Small intestine (tissue), 7 donors: ENCODE measurements around the gene PERP. TPM values are rescaled to one million over a fixed set of nuclear protein-coding genes. Genes with fewer than 3 reads are reported as not detected.
A peak's percentile ranks its signal among the peaks of the same experiment; 100 is the strongest.

Source experiments
- DNase-seq, 2 donors: peaks; one replicate each; pipeline versions ENCODE4 v3.0.0 to v3.0.0-alpha.2; 2013
- FAIRE-seq: peaks from 2 replicates; lab custom pipeline; 2012; peaks lifted over from hg19 to GRCh38; lab: Jason Lieb, UNC
- H3K27ac ChIP-seq, 3 donors: one replicate each; pipeline ENCODE4 v1.5.1; 2013; ENCODE audit warnings: low read length in 2 of 3, mild to moderate bottlenecking in 2 of 3, control low read depth in 1 of 3, inconsistent platforms in 1 of 3, low read depth in 1 of 3, moderate library complexity in 1 of 3
- H3K27me3 ChIP-seq, 3 donors: one replicate each; pipeline ENCODE4 v1.6.1; 2013; ENCODE audit warnings: low read length in 3 of 3, inconsistent platforms in 1 of 3; ENCODE audit not compliant: control insufficient read depth in 3 of 3, insufficient read depth in 3 of 3
- H3K36me3 ChIP-seq, 3 donors: one replicate each; pipeline ENCODE4 v1.6.1; 2013; ENCODE audit warnings: low read length in 3 of 3, inconsistent platforms in 1 of 3, low read depth in 1 of 3, mild to moderate bottlenecking in 1 of 3, moderate library complexity in 1 of 3; ENCODE audit not compliant: control insufficient read depth in 3 of 3, insufficient read depth in 2 of 3
- H3K4me1 ChIP-seq, 3 donors: one replicate each; pipeline ENCODE4 v1.6.1; 2013; ENCODE audit warnings: low read length in 2 of 3, inconsistent platforms in 1 of 3, low read depth in 1 of 3, mild to moderate bottlenecking in 1 of 3, moderate library complexity in 1 of 3; ENCODE audit not compliant: control insufficient read depth in 3 of 3, insufficient read depth in 2 of 3
- H3K4me3 ChIP-seq, 3 donors: one replicate each; pipeline ENCODE4 v1.5.1; 2013; ENCODE audit warnings: low read length in 3 of 3, control low read depth in 1 of 3, inconsistent platforms in 1 of 3, low read depth in 1 of 3, mild to moderate bottlenecking in 1 of 3, moderate library complexity in 1 of 3
- H3K9me3 ChIP-seq, 2 donors: one replicate each; pipeline ENCODE4 v1.6.1; 2013; ENCODE audit warnings: low read depth in 1 of 2, low read length in 1 of 2; ENCODE audit not compliant: control insufficient read depth in 2 of 2, insufficient read depth in 1 of 2
- WGBS, 3 donors: extraction: QIAGEN DNeasy Blood & Tissue Kit; methylation state at CpG; one replicate each; pipeline ENCODE4 v1.1.7; 2013; 5-methylcytosine and 5-hydroxymethylcytosine counted together
- polyA plus RNA-seq, 4 donors: library from polyadenylated mRNA; stranded (reverse) in 3 of 4; unstranded in 1 of 4; fragments of 200-250 nt in 3 of 4; fragments of 120-200 nt in 1 of 4; gene quantifications; one replicate each; pipeline versions ENCODE4 v1.2.1 to v1.2.3, GENCODE V29; 2013
- donor health status: healthy with polysubstance abuse.
- donor health status: control.
- donor health status: control.
- donor health status: Bipolar disorder and iron deficiency.
- donor health status: healthy.

PERP gene
- polyA plus RNA-seq, 4 donors = 47.2 to 83.4 (median 53.4) TPM

DNA sequence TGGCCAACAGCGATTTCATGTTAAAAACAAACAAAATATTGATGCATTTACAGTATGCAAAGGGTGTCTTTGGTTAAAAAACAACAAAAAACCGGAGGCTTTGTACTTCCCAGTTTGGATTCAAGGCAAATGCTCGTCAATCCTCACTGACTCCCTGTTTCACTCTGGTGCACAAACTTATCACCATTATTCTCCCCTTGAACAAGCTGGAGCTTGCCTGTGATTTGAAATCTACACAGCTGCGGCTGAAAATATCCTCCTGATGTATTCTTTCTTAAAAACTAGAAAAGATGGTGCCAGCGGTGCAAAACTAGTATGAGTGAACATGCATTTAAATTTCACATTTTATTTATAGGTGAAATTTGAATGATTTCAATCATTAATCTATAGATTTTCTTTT lies 3.3 kb downstream of the PERP start:
- no peak overlapping the region for H3K27ac ChIP-seq
- WGBS, 3 donors = 77 to 86% (median 77%) methylated on average over 5 of the region's 5 CpGs
- no peak for DNase-seq

GRCh38 chr6:138101946-138102731 lies 5.1 kb downstream of the PERP start:
- no peak for FAIRE-seq
- WGBS, 3 donors = 76 to 79% (median 76%) methylated on average over 10 of the region's 10 CpGs
- no peak for DNase-seq

More for the DNA sequence above, 3.3 kb downstream of the PERP start:
- Histone ChIP-seq H3K4me3 (no peak overlapping the region), H3K4me1 (peaks cover 1 to 15% (median 3%) of the 10 kb centered on the region in 3 donors), H3K27me3 (peaks cover 0 to 4% (median 0%) of the 10 kb centered on the region in 3 donors), H3K9me3 (no peaks in the 10 kb centered on the region), H3K36me3 (peaks cover 0 to 4% (median 2%) of the 10 kb centered on the region in 3 donors)
- FAIRE-seq = no peak

GRCh38 chr6:138099832-138100231 lies 7.4 kb downstream of the PERP start:
- H3K4me1 ChIP-seq = peaks cover 1 to 7% (median 3%) of the 10 kb centered on the region in 3 donors
- DNase-seq (no peak), FAIRE-seq (no peak)
- 62 to 69% (median 65%) methylated on average over 5 of the region's 5 CpGs for WGBS, 3 donors
- H3K4me3 ChIP-seq = no peak overlapping the region
- H3K27me3 ChIP-seq = no peaks in the 10 kb centered on the region
- H3K36me3 ChIP-seq = peaks cover 0 to 17% (median 14%) of the 10 kb centered on the region in 3 donors
- H3K9me3 ChIP-seq = peaks cover 0 to 5% of the 10 kb centered on the region in 2 donors
- H3K27ac ChIP-seq = no peak overlapping the region

More at GRCh38 chr6:138101946-138102731, 5.1 kb downstream of the PERP start:
- Histone ChIP-seq H3K9me3 (peaks cover 0 to 5% of the 10 kb centered on the region in 2 donors), H3K4me1 (peaks cover 1 to 11% (median 3%) of the 10 kb centered on the region in 3 donors), H3K27ac (no peak overlapping the region), H3K4me3 (no peak overlapping the region), H3K27me3 (no peaks in the 10 kb centered on the region), H3K36me3 (peaks cover 0 to 6% (median 2%) of the 10 kb centered on the region in 3 donors)

- H3K36me3 ChIP-seq = peaks cover 0 to 17% (median 14%) of the 10 kb centered on the region in 3 donors
- H3K27me3 ChIP-seq = no peaks in the 10 kb centered on the region
- no peak overlapping the region for H3K27ac ChIP-seq
- no peak for DNase-seq
- H3K4me1 ChIP-seq = peaks cover 0 to 3% (median 0%) of the 10 kb centered on the region in 3 donors
- H3K4me3 ChIP-seq = no peak overlapping the region
- 90 to 94% (median 92%) methylated on average over 2 of the region's 2 CpGs for WGBS, 3 donors
- peaks cover 0 to 5% of the 10 kb centered on the region in 2 donors for H3K9me3 ChIP-seq
- no peak for FAIRE-seq
These were observed 8.9 kb downstream of the PERP start for GRCh38 chr6:138098306-138098705.

DNA sequence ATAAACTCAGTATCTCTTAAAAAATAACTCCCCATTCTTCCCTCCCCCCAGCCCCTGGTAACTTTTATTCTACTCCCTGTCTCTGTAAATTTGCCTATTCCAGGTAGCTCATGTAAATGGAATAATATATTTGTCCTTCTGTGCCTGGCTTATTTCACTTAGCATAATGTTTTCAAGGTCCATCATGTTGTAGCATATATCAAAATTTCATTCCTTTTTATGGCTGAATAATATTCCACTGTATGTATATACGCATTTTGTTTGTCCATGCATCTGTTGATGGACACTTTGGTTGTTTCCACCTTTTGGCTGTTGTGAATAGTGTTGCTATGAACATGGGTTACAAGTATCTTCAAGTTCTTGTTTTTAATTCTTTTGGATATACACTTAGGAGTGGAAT lies 13.0 kb downstream of the PERP start:
- Histone ChIP-seq H3K4me1 (peaks cover 0 to 6% (median 0%) of the 10 kb centered on the region in 3 donors), H3K9me3 (peaks cover 0 to 5% of the 10 kb centered on the region in 2 donors), H3K36me3 (peaks cover 0 to 23% (median 16%) of the 10 kb centered on the region in 3 donors), H3K27me3 (no peaks in the 10 kb centered on the region), H3K4me3 (no peak overlapping the region), H3K27ac (no peak overlapping the region)
- WGBS, 3 donors = 95 to 100% (median 100%) methylated on average over 1 of the region's 1 CpG
- no peak for DNase-seq
- no peak for FAIRE-seq

- no peak overlapping the region for H3K27ac ChIP-seq
- H3K36me3 ChIP-seq = peaks cover 0 to 23% (median 16%) of the 10 kb centered on the region in 3 donors
- no peak overlapping the region for H3K4me3 ChIP-seq
- peaks cover 0 to 5% of the 10 kb centered on the region in 2 donors for H3K9me3 ChIP-seq
- peak; percentile 70 for FAIRE-seq
- 93 to 97% (median 95%) methylated on average over 2 of the region's 2 CpGs for WGBS, 3 donors
- no peak for DNase-seq
- no peaks in the 10 kb centered on the region for H3K27me3 ChIP-seq
- H3K4me1 ChIP-seq = peaks cover 0 to 11% (median 0%) of the 10 kb centered on the region in 3 donors
These were observed 13.6 kb downstream of the PERP start for GRCh38 chr6:138093632-138094031.

- Histone ChIP-seq H3K4me3 (no peak overlapping the region), H3K27me3 (no peaks in the 10 kb centered on the region), H3K9me3 (no peaks in the 10 kb centered on the region), H3K36me3 (peaks cover 0 to 20% (median 16%) of the 10 kb centered on the region in 3 donors), H3K4me1 (peaks cover 0 to 16% (median 0%) of the 10 kb centered on the region in 3 donors), H3K27ac (no peak overlapping the region)
- DNase-seq (no peak), FAIRE-seq (no peak)
- WGBS, 3 donors = 57 to 90% (median 72%) methylated on average over 4 of the region's 4 CpGs
These were observed 14.5 kb downstream of the PERP start for GRCh38 chr6:138092686-138093085.

DNA sequence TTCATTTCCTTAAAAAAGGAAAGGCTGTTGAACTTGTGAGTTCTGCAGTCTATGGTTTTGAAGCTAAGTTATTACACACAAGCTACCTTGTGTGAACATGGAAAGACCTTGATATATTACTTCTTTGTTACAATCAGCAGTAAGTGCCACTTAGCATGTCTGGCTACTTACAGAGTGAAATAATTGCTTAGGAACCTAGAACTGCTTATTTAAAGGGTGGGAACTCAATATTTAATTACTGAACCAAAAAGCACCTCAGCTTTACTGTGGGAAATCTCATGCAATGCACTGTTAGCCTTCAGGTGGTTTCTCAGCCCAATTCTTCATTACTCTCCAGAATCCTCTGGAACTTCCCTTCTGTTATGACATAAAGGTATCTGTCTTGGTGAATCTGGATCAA lies 17.9 kb downstream of the PERP start:
- peak in 1 of 2 donors; percentile 13 for DNase-seq
- Histone ChIP-seq H3K27ac (peak overlapping the region in 1 of 3 donors; percentile 86), H3K4me3 (no peak overlapping the region), H3K9me3 (no peaks in the 10 kb centered on the region), H3K27me3 (peaks cover 0 to 4% (median 0%) of the 10 kb centered on the region in 3 donors), H3K4me1 (peaks cover 0 to 33% (median 2%) of the 10 kb centered on the region in 3 donors), H3K36me3 (peaks cover 0 to 9% (median 4%) of the 10 kb centered on the region in 3 donors)
- FAIRE-seq = no peak
